AG10803 (cell line): ENCODE results near the gene COL23A1.
"Not testable (repeated sequence)": the region's sequence is repeated elsewhere in the genome, so short reads cannot be mapped to it uniquely, and the experiment has no call there.

Source experiments
- DNase-seq: peaks from one replicate; pipeline ENCODE4 v3.0.0; 2010; ENCODE audit warnings: low read depth
- H3K4me3 ChIP-seq: 2 replicates; pipeline ENCODE4 v1.5.1; 2011; ENCODE audit warnings: mild to moderate bottlenecking, low read length, control low read depth
- TF ChIP-seq, protein P1 (sequence below): conservative IDR thresholded peaks from 2 replicates; pipeline ENCODE4 v1.5.1; 2011; ENCODE audit warnings: mild to moderate bottlenecking, low read length, control low read depth, inconsistent platforms

Gene COL23A1

DNA sequence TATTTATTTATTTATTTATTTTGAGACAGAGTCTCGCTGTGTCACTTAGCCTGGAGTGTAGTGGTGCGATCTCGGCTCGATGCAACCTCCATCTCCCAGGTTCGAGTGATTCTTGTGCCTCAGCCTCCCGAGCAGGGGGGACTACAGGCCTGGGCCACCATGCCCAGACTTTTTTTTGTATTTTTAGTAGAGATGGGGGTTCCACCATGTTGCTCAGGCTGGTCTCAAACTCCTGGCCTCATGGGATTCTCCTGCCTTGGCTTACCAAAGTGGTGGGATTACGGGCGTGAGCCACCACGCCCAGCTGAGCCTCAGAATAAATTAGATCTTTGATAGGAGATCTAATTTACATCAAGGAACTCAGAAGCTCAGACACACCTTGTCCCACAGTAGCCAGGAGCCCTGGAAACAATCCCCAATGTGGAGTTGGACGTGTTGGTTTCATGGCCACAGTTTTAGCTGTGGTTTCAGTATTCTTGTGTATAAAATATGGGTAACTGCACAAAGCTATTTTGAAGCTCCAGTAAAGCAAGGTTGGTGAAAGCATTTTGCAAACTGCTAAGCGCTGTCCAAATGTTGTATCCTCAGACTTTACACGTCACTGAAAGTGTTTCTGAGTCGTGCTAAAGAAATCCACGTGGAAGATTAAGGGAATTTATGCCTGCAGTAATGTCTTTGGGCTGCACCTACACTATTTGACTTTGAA lies 388.8 kb downstream of the COL23A1 start:
- DNase-seq, result peak; percentile 21
- no peak overlapping the region for H3K4me3 ChIP-seq
- TF ChIP-seq, protein P1, sequence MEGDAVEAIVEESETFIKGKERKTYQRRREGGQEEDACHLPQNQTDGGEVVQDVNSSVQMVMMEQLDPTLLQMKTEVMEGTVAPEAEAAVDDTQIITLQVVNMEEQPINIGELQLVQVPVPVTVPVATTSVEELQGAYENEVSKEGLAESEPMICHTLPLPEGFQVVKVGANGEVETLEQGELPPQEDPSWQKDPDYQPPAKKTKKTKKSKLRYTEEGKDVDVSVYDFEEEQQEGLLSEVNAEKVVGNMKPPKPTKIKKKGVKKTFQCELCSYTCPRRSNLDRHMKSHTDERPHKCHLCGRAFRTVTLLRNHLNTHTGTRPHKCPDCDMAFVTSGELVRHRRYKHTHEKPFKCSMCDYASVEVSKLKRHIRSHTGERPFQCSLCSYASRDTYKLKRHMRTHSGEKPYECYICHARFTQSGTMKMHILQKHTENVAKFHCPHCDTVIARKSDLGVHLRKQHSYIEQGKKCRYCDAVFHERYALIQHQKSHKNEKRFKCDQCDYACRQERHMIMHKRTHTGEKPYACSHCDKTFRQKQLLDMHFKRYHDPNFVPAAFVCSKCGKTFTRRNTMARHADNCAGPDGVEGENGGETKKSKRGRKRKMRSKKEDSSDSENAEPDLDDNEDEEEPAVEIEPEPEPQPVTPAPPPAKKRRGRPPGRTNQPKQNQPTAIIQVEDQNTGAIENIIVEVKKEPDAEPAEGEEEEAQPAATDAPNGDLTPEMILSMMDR, result no peak

DNA sequence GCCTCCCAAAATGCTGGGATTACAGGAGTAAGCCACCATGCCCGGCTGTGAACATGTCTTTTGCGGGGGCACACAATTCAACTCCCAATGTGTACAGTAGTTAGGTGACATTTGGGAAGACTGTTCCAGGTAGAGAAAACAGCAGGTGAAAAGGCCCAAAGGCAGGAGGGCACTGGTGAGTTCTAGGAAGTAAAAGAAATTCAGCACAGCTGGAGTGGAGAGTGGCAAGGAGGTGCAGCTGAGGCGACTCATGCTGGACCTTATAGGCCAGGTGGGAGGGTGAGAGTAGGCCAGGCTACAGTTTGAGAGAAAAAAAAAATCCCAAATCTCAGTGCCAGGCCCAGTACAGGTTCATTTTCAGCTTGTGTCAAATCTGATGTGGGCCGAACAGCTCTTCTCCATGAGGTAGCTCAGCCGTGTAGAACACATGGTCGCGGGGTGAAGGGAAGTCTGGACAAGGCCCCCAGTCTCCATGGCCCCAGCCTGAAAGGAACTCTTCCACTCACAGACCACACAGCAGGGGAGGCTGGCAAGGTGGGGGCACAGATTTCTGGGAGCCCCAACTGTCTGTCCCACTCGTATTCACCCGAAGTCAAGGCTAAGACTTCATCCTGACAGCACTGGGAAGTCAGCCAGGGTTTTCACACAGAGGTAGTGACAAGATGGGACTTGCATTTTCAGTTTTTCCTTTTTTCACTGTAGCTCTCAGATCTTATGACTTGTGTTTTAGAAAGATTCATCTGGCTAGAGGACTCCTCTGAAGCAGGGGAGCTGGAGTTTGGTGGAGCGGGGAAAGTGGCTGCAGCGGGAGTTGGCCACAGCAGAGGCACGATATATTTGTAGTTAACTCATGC lies 390.4 kb downstream of the COL23A1 start:
- no peak for DNase-seq
- H3K4me3 ChIP-seq, result no peak overlapping the region
- TF ChIP-seq, protein P1, result no peak

DNA sequence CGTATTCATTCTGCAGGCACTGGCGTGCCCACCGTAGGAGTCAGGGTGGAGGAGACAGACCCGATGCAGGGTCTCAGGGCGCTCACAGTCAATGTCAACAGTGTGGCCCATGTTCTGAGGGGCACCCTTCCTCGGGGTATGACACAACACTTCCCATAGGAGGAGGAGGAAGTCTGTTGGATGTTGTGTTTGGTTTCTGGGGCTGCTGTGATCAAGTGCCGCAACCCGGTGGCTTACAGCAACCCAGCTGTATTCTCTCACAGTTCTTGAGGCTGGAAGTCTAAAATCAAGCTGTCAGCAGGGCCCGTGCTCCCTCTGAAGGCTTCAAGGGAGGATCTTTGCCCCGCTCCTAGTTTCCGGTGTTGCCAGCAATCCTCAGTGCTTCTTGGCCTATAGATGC lies 391.5 kb downstream of the COL23A1 start:
- TF ChIP-seq, protein P1, result no peak
- no peak overlapping the region for H3K4me3 ChIP-seq
- no peak for DNase-seq

DNA sequence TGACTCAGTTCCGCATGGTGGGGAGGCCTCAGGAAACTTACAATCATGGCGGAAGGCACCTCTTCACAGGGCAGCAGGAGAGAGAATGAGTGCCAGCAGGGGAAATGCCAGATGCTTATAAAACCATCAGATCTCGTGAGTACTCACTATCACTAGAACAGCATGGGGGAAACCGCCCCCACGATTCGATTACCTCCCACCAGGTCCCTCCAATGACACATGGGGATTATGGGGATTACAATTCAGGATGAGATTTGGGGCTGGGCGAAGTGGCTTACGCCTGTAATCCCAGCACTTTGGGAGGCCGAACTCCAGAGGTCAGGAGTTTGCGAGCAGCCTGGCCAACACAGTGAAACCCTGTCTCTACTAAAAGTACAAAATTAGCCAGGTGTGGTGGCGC lies 392.0 kb downstream of the COL23A1 start:
- H3K4me3 ChIP-seq, DNase-seq: not testable (repeated sequence)

DNA sequence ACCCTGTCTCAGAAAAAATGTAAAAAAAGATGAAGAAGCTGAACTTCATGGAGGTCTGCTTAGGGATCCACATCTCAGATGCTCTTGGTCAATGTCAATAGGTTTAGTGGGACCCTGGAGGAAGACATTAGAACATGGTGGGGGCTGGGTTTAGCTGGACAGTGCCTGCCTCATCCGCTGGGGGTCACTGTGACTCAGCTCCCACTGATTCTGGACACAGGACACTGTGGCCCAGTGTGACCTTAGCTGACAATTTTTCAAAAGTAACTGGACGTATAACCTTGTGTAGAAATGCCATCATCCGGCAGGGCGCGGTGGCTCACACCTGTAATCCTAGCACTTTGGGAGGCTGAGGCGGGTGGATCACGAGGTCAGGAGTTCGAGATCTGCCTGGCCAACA lies 393.2 kb downstream of the COL23A1 start:
- no peak overlapping the region for H3K4me3 ChIP-seq
- DNase-seq, result no peak
- TF ChIP-seq, protein P1, result peak; percentile 21

DNA sequence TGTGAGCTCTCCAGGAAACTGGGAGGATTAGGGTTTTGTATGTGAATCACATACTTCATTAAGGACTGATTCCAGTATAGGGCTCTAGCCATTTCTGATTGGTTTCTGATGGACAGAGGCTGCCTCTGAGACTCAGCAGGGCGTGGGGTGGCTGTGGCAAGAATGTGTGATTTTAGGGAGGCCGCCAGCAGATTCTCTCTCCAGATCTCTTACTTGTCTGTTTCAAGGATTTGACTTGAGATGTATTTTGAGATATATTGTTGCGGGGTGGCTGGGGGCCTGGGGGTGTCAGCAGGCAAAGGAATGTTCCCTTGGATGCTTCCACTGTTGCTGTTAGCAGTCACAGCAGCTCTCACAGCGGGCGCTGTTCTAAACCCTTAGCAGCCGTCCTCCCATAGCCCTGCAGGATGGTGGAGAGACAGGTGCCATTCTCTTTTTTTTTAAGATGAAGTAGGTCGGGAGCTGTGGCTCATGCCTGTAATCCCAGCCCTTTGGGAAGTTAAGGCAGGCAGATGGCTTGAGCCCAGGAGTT lies 393.8 kb downstream of the COL23A1 start:
- DNase-seq, result no peak
- H3K4me3 ChIP-seq, result no peak overlapping the region
- TF ChIP-seq, protein P1, result no peak

DNA sequence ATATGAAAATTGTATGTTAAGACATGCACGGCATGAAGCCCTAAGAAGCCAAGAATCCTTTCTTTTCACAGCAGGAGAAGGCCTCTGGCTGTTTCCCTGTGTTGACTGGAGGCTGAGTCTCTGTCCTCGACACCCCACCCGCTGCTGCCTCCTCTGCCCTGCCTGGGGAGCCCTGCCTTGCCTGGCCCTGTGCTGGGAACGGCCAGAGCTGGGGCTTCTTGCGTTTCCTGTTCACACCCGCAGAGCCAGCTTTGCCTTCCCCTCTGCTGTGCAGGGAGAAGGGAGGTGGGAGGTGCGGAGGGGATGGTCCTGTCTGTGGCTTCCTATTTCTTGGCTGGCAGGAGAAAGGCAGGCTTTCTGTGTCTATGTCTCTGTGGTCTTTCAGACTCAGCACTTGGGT lies 396.2 kb downstream of the COL23A1 start:
- TF ChIP-seq, protein P1, result no peak
- no peak for DNase-seq
- H3K4me3 ChIP-seq, result no peak overlapping the region
